PC-9 (cell line): Measurements from ENCODE around the gene PIAS4. TPM values are rescaled to one million over a fixed set of nuclear protein-coding genes. Genes with fewer than 3 reads are reported as not detected.

Source experiments
- BruUV-seq: library from RNA; stranded (reverse); fragments of 400-500 nt; replicated peaks from 2 replicates; lab custom pipeline; 2021; lab: Mats Ljungman, UMichigan
- CTCF ChIA-PET: fragments of 300-600 bp; sonication (Branson Sonifier 250); formaldehyde crosslinking; loops from one replicate; lab custom pipeline; 2022; ENCODE audit warnings: antibody characterized with exemption; lab: Charles Lee
- POLR2A ChIA-PET: fragments of 300-600 bp; sonication (Branson Sonifier 250); formaldehyde crosslinking; loops from one replicate; lab custom pipeline; 2022; ENCODE audit warnings: antibody characterized with exemption; ENCODE audit not compliant: unreplicated experiment; lab: Charles Lee
- DNase-seq, 2 experiments: peaks; one replicate each; pipeline versions ENCODE4 v3.0.0 to v3.0.0-alpha.2; 2015 to 2022; ENCODE audit warnings: mixed read lengths in 1 of 2
- H2AFZ ChIP-seq: fragments of 200-600 bp; sonication (generic); 2 replicates; pipeline ENCODE4 v1.8.1; 2017; ENCODE audit warnings: antibody characterized with exemption
- H3F3A ChIP-seq: fragments of 200-600 bp; sonication (generic); 2 replicates; pipeline ENCODE4 v1.8.1; 2017; ENCODE audit warnings: antibody characterized with exemption, mild to moderate bottlenecking, low read depth; ENCODE audit not compliant: insufficient read depth
- H3K27ac ChIP-seq: fragments of 200-600 bp; sonication (generic); 2 replicates; pipeline ENCODE4 v1.6.1; 2016; ENCODE audit warnings: mixed run types
- H3K27me3 ChIP-seq: fragments of 200-600 bp; sonication (generic); 2 replicates; pipeline ENCODE4 v1.6.1; 2016; ENCODE audit warnings: low read depth, mixed run types; ENCODE audit not compliant: insufficient read depth
- H3K36me3 ChIP-seq: fragments of 200-600 bp; sonication (generic); 2 replicates; pipeline ENCODE4 v1.6.1; 2016; ENCODE audit warnings: low read depth, mixed run types
- H3K4me1 ChIP-seq: fragments of 200-600 bp; sonication (generic); replicated peaks from 2 replicates; pipeline ENCODE4 v1.6.1; 2016; ENCODE audit warnings: mixed run types; ENCODE audit not compliant: insufficient read depth
- H3K4me2 ChIP-seq: fragments of 200-600 bp; sonication (generic); 2 replicates; pipeline ENCODE4 v1.6.1; 2017; ENCODE audit warnings: mixed run types
- H3K4me3 ChIP-seq: fragments of 200-600 bp; sonication (generic); 2 replicates; pipeline ENCODE4 v1.6.1; 2016; ENCODE audit warnings: mixed run types
- H3K79me2 ChIP-seq: fragments of 200-600 bp; sonication (generic); 2 replicates; pipeline ENCODE4 v1.6.1; 2017; ENCODE audit warnings: low read depth, mixed run types
- H3K9me2 ChIP-seq: fragments of 200-600 bp; sonication (generic); 2 replicates; pipeline ENCODE4 v1.8.1; 2017; ENCODE audit warnings: mild to moderate bottlenecking; ENCODE audit not compliant: insufficient read depth
- H3K9me3 ChIP-seq: fragments of 200-600 bp; sonication (generic); 2 replicates; pipeline ENCODE4 v1.8.1; 2016; ENCODE audit warnings: low read depth; ENCODE audit not compliant: insufficient read depth
- H4K20me1 ChIP-seq: fragments of 200-600 bp; sonication (generic); 2 replicates; pipeline ENCODE4 v1.8.1; 2017; ENCODE audit not compliant: insufficient read depth
- EZH2 ChIP-seq: fragments of 200-600 bp; sonication (generic); IDR thresholded peaks from 2 replicates; pipeline ENCODE4 v1.8.0; 2017; ENCODE audit warnings: antibody characterized with exemption, low read depth
- intact Hi-C: fragments of 100-400 bp; cut with micrococcal nuclease; formaldehyde crosslinking; loops from one replicate; pipeline ENCODE4 v1.10.0; 2022; ENCODE audit not compliant: unreplicated experiment
- total RNA-seq: library from RNA; stranded (reverse); gene quantifications from 2 replicates; pipeline ENCODE4 v1.2.3, GENCODE V29; 2021
- TF ChIP-seq, protein P1 (sequence below): fragments of 200-600 bp; sonication (generic); conservative IDR thresholded peaks from 2 replicates; pipeline ENCODE4 v1.6.1; 2017; ENCODE audit warnings: mixed run types, antibody characterized with exemption, mild to moderate bottlenecking, moderate library complexity

PIAS4 gene
- total RNA-seq, 1 experiment from 2014 or later, result 26.5 TPM

DNA sequence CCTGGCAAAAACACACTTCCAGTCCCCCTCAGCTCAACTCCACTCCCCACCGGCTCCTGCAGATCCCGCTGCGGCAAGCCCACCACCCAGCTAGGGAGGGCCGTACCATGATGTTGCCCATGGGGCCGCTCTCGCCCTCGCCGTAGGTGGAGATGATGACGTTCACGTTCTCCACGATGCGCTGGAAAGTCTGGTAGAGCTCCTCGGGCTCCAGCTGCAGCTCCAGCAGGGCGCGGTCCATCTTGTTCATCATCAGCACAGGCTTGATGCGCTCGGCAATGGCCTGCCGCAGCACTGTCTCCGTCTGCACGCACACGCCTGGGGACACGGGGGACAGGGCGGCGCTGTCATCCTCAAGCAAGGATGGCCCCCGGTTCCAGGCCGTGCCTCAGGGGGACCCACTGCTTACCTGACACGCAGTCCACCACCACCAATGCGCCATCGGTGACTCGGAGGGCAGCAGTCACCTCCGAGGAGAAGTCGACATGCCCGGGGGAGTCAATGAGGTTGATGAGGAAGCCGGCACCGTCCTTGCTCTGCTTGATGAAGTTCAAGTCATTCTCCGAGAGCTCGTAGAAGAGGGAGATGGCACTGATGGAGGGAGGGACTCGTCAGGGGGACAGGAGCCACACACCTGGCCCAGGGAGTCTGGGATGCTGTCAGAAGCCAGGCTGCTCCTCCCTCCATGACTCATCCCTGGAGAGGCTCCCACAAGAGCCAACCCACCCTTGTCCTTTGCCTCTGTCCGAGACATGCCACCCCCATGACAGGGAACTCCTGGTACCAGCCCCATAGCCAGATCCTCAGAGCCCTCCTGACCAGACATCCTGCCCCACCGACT, 24.6 kb upstream of the PIAS4 start:
- peak overlapping the region; percentile 95; the same call in 1 of the 2 replicates for H3K27ac ChIP-seq
- H3K9me2 ChIP-seq, result no peaks in the 10 kb centered on the region
- H4K20me1 ChIP-seq, result peaks cover 70% of the 10 kb centered on the region

DNA sequence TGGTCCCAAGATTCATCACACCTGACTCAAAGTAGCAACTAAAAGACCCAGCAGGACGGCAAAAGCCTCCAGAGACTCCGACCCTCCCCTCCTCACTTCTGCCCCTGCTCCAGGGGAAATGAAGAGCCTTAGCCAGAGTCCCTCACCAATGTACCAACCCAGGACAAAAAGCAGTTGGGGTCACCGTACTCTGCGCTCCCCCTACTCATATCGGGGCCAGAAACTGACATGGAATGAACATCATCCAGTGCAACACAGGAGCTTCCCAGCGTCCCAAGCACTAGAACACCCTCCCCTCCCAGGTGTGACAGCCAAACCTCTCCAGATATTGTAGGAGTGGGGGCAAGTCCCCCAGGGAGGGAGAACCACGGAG, 24.0 kb upstream of the PIAS4 start:
- H3K27ac ChIP-seq, result peak overlapping the region; percentile 95
- POLR2A ChIA-PET, result interaction anchor here (0.6 kb wide), 1 partner anchor 14 kb away, joined by 8 read pairs; no protein-coding TSS in a partner anchor
- no TSS peak for BruUV-seq
- H3K4me2 ChIP-seq, result peak overlapping the region; percentile 89
- no peak overlapping the region for H2AFZ ChIP-seq
- peaks cover 32% of the 10 kb centered on the region for H3K36me3 ChIP-seq
- peak overlapping the region; percentile 91 for H3K4me3 ChIP-seq
- H3K79me2 ChIP-seq, result peaks cover 64% of the 10 kb centered on the region
- H3K9me2 ChIP-seq, result no peaks in the 10 kb centered on the region
- H3F3A ChIP-seq, result peaks cover 79% of the 10 kb centered on the region
- no peaks in the 10 kb centered on the region for H3K9me3 ChIP-seq
- DNase-seq, result no peak
- TF ChIP-seq, protein P1, sequence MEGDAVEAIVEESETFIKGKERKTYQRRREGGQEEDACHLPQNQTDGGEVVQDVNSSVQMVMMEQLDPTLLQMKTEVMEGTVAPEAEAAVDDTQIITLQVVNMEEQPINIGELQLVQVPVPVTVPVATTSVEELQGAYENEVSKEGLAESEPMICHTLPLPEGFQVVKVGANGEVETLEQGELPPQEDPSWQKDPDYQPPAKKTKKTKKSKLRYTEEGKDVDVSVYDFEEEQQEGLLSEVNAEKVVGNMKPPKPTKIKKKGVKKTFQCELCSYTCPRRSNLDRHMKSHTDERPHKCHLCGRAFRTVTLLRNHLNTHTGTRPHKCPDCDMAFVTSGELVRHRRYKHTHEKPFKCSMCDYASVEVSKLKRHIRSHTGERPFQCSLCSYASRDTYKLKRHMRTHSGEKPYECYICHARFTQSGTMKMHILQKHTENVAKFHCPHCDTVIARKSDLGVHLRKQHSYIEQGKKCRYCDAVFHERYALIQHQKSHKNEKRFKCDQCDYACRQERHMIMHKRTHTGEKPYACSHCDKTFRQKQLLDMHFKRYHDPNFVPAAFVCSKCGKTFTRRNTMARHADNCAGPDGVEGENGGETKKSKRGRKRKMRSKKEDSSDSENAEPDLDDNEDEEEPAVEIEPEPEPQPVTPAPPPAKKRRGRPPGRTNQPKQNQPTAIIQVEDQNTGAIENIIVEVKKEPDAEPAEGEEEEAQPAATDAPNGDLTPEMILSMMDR, result no peak
- TF ChIP-seq EZH2, result no peak
- intact Hi-C loops, result no loop called here
- H3K27me3 ChIP-seq, result no peaks in the 10 kb centered on the region
- CTCF ChIA-PET, result no interaction called here
- peaks cover 64% of the 10 kb centered on the region for H4K20me1 ChIP-seq
- peaks cover 23% of the 10 kb centered on the region for H3K4me1 ChIP-seq

More for the DNA sequence above, 24.6 kb upstream of the PIAS4 start:
- H2AFZ ChIP-seq, result no peak overlapping the region
- BruUV-seq, result no TSS peak
- intact Hi-C loops, result no loop called here
- no peaks in the 10 kb centered on the region for H3K9me3 ChIP-seq
- no peak for DNase-seq
- peaks cover 84% of the 10 kb centered on the region for H3F3A ChIP-seq
- no peaks in the 10 kb centered on the region for H3K27me3 ChIP-seq
- TF ChIP-seq, protein P1, result no peak
- no peak for TF ChIP-seq EZH2
- H3K4me2 ChIP-seq, result peak overlapping the region; percentile 89
- H3K4me3 ChIP-seq, result peak overlapping the region; percentile 91; the same call in 1 of the 2 replicates
- peaks cover 23% of the 10 kb centered on the region for H3K4me1 ChIP-seq
- peaks cover 32% of the 10 kb centered on the region for H3K36me3 ChIP-seq
- peaks cover 70% of the 10 kb centered on the region for H3K79me2 ChIP-seq
- ChIA-PET CTCF (no interaction called here), POLR2A (interaction anchor here (0.6 to 0.7 kb wide), 2 partner anchors 14 to 473 kb away, joined by 3 to 6 read pairs; no protein-coding TSS in a partner anchor)

DNA sequence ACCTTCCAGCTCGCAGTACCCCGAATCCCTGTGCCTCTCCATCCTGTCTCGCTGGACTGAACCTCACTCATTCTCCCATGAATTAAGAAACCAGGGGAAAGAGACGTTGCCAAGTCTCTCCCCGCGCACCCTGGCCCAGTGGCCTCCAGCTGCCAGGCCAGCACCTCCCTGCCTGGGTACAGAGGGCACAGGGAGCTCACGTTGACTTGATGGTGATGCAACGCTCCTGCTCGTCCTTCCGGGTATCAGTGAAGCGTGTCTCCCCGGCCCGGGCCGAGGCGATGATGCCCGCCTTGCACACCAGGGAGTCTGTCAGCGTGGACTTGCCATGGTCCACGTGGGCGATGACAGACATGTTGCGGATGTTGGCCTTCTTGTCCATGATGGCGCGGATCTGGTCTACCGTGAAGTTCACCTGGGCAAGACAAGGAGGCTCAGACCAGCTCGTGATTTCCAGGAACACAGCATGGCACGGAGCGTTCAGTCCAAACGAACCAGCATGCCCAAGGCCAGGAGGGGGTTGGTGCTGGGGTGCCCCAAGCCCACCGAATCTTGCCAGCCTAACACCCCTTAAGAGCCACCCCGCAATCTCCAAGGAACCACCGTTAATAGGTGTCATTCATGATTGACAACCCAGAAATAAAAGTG, 23.5 kb upstream of the PIAS4 start:
- Histone ChIP-seq H2AFZ (no peak overlapping the region), H3K27me3 (no peaks in the 10 kb centered on the region), H3F3A (peaks cover 74% of the 10 kb centered on the region), H3K9me3 (no peaks in the 10 kb centered on the region), H3K27ac (peak overlapping the region; percentile 95), H3K4me2 (peak overlapping the region; percentile 89), H3K4me1 (peaks cover 23% of the 10 kb centered on the region), H3K79me2 (peaks cover 61% of the 10 kb centered on the region), H4K20me1 (peaks cover 58% of the 10 kb centered on the region), H3K4me3 (peak overlapping the region; percentile 91), H3K36me3 (peaks cover 29% of the 10 kb centered on the region), H3K9me2 (no peaks in the 10 kb centered on the region)
- BruUV-seq, result no TSS peak
- intact Hi-C loops, result loop anchor here (2.0 kb wide), 1 partner anchor 131 kb away; no protein-coding TSS in a partner anchor
- TF ChIP-seq, protein P1, result no peak
- TF ChIP-seq EZH2, result no peak
- ChIA-PET CTCF (no interaction called here), POLR2A (interaction anchor here (0.6 kb wide), 1 partner anchor 15 kb away, joined by 8 read pairs; no protein-coding TSS in a partner anchor)
- peak in 1 of 2 experiments; percentile 34 for DNase-seq
